Suprapubic skin (tissue), 4 donors: Measurements from ENCODE around the gene WLS.

ENCODE experiments used
- EP300 ChIP-seq: sonication (generic); formaldehyde crosslinking; IDR thresholded peaks from one replicate; pipeline ENCODE4 v1.6.1; 2017; ENCODE audit warnings: antibody characterized with exemption
- POLR2A ChIP-seq, 2 donors: fragments of 450-650 bp; IDR thresholded peaks; one replicate each; pipeline ENCODE4 v1.6.1; 2017; ENCODE audit warnings: antibody characterized with exemption in 2 of 2, mild to moderate bottlenecking in 2 of 2, moderate library complexity in 2 of 2
- POLR2AphosphoS5 ChIP-seq, 3 donors: sonication (generic); formaldehyde crosslinking; IDR thresholded peaks; one replicate each; pipeline ENCODE4 v1.6.1; 2017; ENCODE audit warnings: antibody characterized with exemption in 3 of 3
- TF ChIP-seq, protein P1 (sequence below), 2 donors: fragments of 200-600 bp in 1 of 2; fragments of 450-650 bp in 1 of 2; sonication (generic) in 1 of 2; IDR thresholded peaks; one replicate each; pipeline ENCODE4 v1.5.1; 2016 to 2019; ENCODE audit warnings: antibody characterized with exemption in 2 of 2, mild to moderate bottlenecking in 1 of 2, moderate library complexity in 1 of 2

DNA sequence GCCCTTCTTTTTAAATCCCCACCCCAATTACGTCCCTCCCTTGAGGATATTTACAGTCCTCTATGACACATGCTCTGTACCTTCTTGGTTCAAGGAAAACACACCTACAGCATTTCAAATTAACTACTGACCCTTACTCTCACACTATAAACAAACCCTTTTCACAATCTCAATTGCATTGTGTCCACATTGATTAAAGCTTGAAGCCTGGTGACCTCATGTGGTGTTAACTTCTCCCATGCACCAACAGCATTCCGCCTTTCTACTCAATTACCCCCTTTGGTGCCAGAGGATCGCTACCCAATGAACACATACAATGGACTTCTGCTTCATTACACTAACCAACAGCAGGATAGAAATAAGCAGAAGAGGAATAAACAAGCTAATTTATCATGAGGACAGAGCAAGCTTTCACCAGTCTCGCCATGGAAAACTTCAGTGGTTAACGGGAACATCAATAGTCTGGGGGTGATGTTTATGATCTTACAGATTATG, 15.2 kb downstream of the WLS start:
- TF ChIP-seq, protein P1, sequence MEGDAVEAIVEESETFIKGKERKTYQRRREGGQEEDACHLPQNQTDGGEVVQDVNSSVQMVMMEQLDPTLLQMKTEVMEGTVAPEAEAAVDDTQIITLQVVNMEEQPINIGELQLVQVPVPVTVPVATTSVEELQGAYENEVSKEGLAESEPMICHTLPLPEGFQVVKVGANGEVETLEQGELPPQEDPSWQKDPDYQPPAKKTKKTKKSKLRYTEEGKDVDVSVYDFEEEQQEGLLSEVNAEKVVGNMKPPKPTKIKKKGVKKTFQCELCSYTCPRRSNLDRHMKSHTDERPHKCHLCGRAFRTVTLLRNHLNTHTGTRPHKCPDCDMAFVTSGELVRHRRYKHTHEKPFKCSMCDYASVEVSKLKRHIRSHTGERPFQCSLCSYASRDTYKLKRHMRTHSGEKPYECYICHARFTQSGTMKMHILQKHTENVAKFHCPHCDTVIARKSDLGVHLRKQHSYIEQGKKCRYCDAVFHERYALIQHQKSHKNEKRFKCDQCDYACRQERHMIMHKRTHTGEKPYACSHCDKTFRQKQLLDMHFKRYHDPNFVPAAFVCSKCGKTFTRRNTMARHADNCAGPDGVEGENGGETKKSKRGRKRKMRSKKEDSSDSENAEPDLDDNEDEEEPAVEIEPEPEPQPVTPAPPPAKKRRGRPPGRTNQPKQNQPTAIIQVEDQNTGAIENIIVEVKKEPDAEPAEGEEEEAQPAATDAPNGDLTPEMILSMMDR (IDR thresholded peaks at IDR 0.05): no peak
- TF ChIP-seq POLR2A (IDR thresholded peaks at IDR 0.05): no peak
- no peak for TF ChIP-seq POLR2AphosphoS5 (IDR thresholded peaks at IDR 0.05)
- TF ChIP-seq EP300: no peak
